Upper lobe of left lung (tissue), 6 donors: Measurements from ENCODE around the gene MTFMT. TPM values are rescaled to one million over a fixed set of nuclear protein-coding genes. Genes with fewer than 3 reads are reported as not detected.

ENCODE experiments used
- ATAC-seq, 2 donors: fragments of 200-7000 bp; cut with Tn5 transposase; one replicate each; pipeline ENCODE4 v1.9.1; 2022; ENCODE audit warnings: mild to moderate bottlenecking in 2 of 2, moderate library complexity in 2 of 2; ENCODE audit not compliant: low FRiP score in 2 of 2
- DNase-seq, 2 donors: peaks; one replicate each; pipeline ENCODE4 v3.0.0-alpha.2; 2019 to 2020
- H3K27ac ChIP-seq, 4 donors: fragments of 200-600 bp; sonication (generic); one replicate each; pipeline ENCODE4 v1.5.1; 2016 to 2019
- H3K27me3 ChIP-seq, 4 donors: fragments of 200-600 bp; sonication (generic); one replicate each; pipeline ENCODE4 v1.5.1; 2017 to 2019
- H3K36me3 ChIP-seq, 4 donors: fragments of 200-600 bp; sonication (generic); one replicate each; pipeline ENCODE4 v1.5.1; 2016 to 2019
- H3K4me1 ChIP-seq, 4 donors: fragments of 200-600 bp; sonication (generic); one replicate each; pipeline ENCODE4 v1.5.1; 2018 to 2019
- H3K4me3 ChIP-seq, 4 donors: fragments of 200-600 bp; sonication (generic); one replicate each; pipeline ENCODE4 v1.5.1; 2017 to 2019; ENCODE audit warnings: mild to moderate bottlenecking in 2 of 4, moderate library complexity in 1 of 4
- H3K9me3 ChIP-seq, 4 donors: fragments of 200-600 bp; sonication (generic); one replicate each; pipeline ENCODE4 v1.5.1; 2018 to 2019
- EP300 ChIP-seq, 4 donors: sonication (generic); formaldehyde crosslinking; IDR thresholded peaks; one replicate each; pipeline ENCODE4 v1.5.1; 2017; ENCODE audit warnings: antibody characterized with exemption in 4 of 4, control low read depth in 2 of 4
- POLR2A ChIP-seq, 4 donors: fragments of 450-650 bp; IDR thresholded peaks; one replicate each; pipeline ENCODE4 v1.5.1; 2016 to 2017; ENCODE audit warnings: antibody characterized with exemption in 4 of 4, mild to moderate bottlenecking in 2 of 4
- POLR2AphosphoS5 ChIP-seq, 2 donors: sonication (generic); formaldehyde crosslinking; IDR thresholded peaks; one replicate each; pipeline ENCODE4 v1.5.1; 2017; ENCODE audit warnings: antibody characterized with exemption in 2 of 2
- WGBS, 2 donors: methylation state at CpG; one replicate each; pipeline ENCODE4 v1.1.5; 2017 to 2018; 5-methylcytosine and 5-hydroxymethylcytosine counted together
- total RNA-seq, 6 donors: library from RNA; depleted of rRNA in 4 of 6; stranded (reverse); fragments of >200 nt in 4 of 6; gene quantifications; one replicate each; pipeline versions ENCODE4 v1.1.0 to v1.2.1, GENCODE V29; 2016 to 2021
- TF ChIP-seq, protein P1 (sequence below), 6 experiments: fragments of 450-650 bp in 4 of 6; fragments of 200-600 bp in 2 of 6; sonication (generic) in 2 of 6; IDR thresholded peaks; one replicate each; pipeline ENCODE4 v1.5.1; 2016 to 2019; ENCODE audit warnings: antibody characterized with exemption in 6 of 6
- donor health status: DM: no; HTN: no; CAD: no; lungs with moderate emphysema.
- donor health status: DM: no; HTN: yes; CAD: no; lungs with severe emphysema.

The MTFMT gene
- total RNA-seq, 6 donors from 2014 or later: 15.8 to 35.6 (median 25.5) TPM

DNA sequence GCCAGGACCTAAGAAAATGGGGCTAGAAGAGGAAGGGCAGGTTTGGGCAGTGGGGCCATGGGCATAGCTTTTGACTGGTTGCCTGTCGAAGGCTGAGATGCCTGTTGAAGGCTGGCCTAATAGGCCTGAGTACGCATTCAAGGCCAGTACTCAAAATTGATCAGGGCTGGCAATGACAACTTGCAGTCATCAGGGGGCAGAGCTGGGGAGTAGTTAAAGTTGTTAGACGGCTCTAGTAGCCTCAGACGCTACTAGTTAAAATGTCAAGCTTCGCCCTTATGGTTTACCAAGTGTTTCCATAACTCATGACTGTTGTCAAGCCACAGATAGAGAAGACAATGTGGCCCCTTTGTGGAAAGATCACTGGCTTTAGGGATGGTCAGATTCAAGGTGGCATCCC lies 68.4 kb downstream of the MTFMT start:
- Histone ChIP-seq H3K27me3 (no peaks in the 10 kb centered on the region), H3K4me3 (no peak overlapping the region), H3K36me3 (peaks cover 37 to 100% (median 76%) of the 10 kb centered on the region in 4 donors), H3K27ac (no peak overlapping the region), H3K4me1 (no peaks in the 10 kb centered on the region), H3K9me3 (no peaks in the 10 kb centered on the region)
- TF ChIP-seq POLR2A (IDR thresholded peaks at IDR 0.05) (no peak), POLR2AphosphoS5 (IDR thresholded peaks at IDR 0.05) (no peak), EP300 (IDR thresholded peaks at IDR 0.05) (no peak)
- TF ChIP-seq, protein P1, sequence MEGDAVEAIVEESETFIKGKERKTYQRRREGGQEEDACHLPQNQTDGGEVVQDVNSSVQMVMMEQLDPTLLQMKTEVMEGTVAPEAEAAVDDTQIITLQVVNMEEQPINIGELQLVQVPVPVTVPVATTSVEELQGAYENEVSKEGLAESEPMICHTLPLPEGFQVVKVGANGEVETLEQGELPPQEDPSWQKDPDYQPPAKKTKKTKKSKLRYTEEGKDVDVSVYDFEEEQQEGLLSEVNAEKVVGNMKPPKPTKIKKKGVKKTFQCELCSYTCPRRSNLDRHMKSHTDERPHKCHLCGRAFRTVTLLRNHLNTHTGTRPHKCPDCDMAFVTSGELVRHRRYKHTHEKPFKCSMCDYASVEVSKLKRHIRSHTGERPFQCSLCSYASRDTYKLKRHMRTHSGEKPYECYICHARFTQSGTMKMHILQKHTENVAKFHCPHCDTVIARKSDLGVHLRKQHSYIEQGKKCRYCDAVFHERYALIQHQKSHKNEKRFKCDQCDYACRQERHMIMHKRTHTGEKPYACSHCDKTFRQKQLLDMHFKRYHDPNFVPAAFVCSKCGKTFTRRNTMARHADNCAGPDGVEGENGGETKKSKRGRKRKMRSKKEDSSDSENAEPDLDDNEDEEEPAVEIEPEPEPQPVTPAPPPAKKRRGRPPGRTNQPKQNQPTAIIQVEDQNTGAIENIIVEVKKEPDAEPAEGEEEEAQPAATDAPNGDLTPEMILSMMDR (IDR thresholded peaks at IDR 0.05): no peak
- ATAC-seq (no peak), DNase-seq (no peak)
- WGBS, 2 donors: 88 to 97% methylated on average over 5 of the region's 5 CpGs

DNA sequence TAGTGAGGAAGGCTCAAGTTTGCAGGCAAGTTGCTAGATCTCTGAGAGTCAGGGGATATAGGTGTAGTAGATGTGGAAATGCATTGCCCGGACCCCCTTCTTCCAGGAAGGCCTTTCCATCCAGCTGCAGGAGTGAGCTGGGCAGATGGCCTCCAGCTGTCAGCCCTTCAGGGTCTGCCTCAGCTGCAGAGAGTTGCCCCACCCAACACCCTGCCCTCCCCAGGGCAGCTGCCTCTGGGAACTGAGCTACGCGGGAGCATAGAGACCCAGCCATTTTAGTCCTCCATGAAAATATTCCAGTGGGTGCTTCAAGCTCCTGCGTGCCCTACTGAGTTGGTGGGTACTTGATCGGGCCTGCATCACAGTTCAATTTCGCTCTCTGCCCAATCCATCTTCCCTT lies 69.3 kb downstream of the MTFMT start:
- H3K36me3 ChIP-seq: peaks cover 37 to 100% (median 79%) of the 10 kb centered on the region in 4 donors
- no peaks in the 10 kb centered on the region for H3K9me3 ChIP-seq
- no peak overlapping the region for H3K4me3 ChIP-seq
- no peaks in the 10 kb centered on the region for H3K27me3 ChIP-seq
- no peak overlapping the region for H3K27ac ChIP-seq
- DNase-seq (no peak), ATAC-seq (no peak)
- 96% methylated on average over 6 of the region's 6 CpGs for WGBS, 2 donors
- no peaks in the 10 kb centered on the region for H3K4me1 ChIP-seq
- TF ChIP-seq, protein P1 (IDR thresholded peaks at IDR 0.05): no peak
- TF ChIP-seq POLR2A (IDR thresholded peaks at IDR 0.05) (no peak), EP300 (IDR thresholded peaks at IDR 0.05) (no peak), POLR2AphosphoS5 (IDR thresholded peaks at IDR 0.05) (no peak)

- DNase-seq: no peak
- 94 to 95% methylated on average over 9 of the region's 9 CpGs for WGBS, 2 donors
- H3K4me1 ChIP-seq: no peaks in the 10 kb centered on the region
- H3K9me3 ChIP-seq: no peaks in the 10 kb centered on the region
- no peak overlapping the region for H3K4me3 ChIP-seq
- TF ChIP-seq, protein P1 (IDR thresholded peaks at IDR 0.05): no peak
- TF ChIP-seq POLR2AphosphoS5 (IDR thresholded peaks at IDR 0.05): no peak
- TF ChIP-seq EP300 (IDR thresholded peaks at IDR 0.05): no peak
- no peak for TF ChIP-seq POLR2A (IDR thresholded peaks at IDR 0.05)
- no peak for ATAC-seq
- H3K36me3 ChIP-seq: peaks cover 29 to 91% (median 70%) of the 10 kb centered on the region in 4 donors
- H3K27me3 ChIP-seq: no peaks in the 10 kb centered on the region
- H3K27ac ChIP-seq: no peak overlapping the region
These were observed 70.3 kb downstream of the MTFMT start for GRCh38 chr15:64959128-64959527.

DNA sequence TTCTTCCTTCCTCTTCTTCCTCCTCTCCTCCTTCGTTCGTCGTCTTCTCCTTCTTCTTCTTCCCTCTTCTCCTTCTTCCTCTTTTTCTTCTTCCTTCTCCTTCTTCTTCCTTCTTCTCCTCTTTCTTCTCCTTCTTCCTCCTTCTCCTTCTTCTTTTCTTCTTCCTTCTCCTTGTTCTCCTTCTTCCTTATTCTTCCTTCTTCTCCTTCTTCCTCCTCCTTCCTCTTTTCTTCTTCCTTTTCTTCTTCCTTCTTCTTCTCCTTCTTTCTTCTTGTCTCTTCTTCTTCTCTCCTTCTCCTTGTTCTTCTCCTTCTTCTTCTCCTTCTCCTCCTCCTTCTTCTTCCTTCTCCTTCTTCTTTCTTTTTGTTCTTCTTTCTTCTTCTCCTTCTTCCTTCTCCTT lies 75.0 kb downstream of the MTFMT start:
- Histone ChIP-seq H3K9me3 (no peaks in the 10 kb centered on the region), H3K36me3 (peaks cover 5 to 43% (median 28%) of the 10 kb centered on the region in 4 donors), H3K27me3 (no peaks in the 10 kb centered on the region), H3K27ac (no peak overlapping the region), H3K4me3 (no peak overlapping the region), H3K4me1 (no peaks in the 10 kb centered on the region)
- ATAC-seq: no peak
- no peak for TF ChIP-seq EP300 (IDR thresholded peaks at IDR 0.05)
- TF ChIP-seq, protein P1 (IDR thresholded peaks at IDR 0.05): no peak
- TF ChIP-seq POLR2AphosphoS5 (IDR thresholded peaks at IDR 0.05): no peak
- TF ChIP-seq POLR2A (IDR thresholded peaks at IDR 0.05): no peak
- WGBS, 2 donors: 78% methylated on average over 2 of the region's 3 CpGs
- DNase-seq: no peak

- WGBS, 2 donors: 89 to 90% methylated on average over 2 of the region's 2 CpGs
- no peak for DNase-seq
These were observed 77.5 kb downstream of the MTFMT start for GRCh38 chr15:64951777-64952418.

More at GRCh38 chr15:64951777-64952418, 77.5 kb downstream of the MTFMT start:
- Histone ChIP-seq H3K4me1 (no peaks in the 10 kb centered on the region), H3K27ac (no peak overlapping the region), H3K27me3 (no peaks in the 10 kb centered on the region), H3K9me3 (no peaks in the 10 kb centered on the region), H3K36me3 (peaks cover 3 to 24% (median 17%) of the 10 kb centered on the region in 4 donors), H3K4me3 (no peak overlapping the region)
- no peak for ATAC-seq
- no peak for TF ChIP-seq EP300 (IDR thresholded peaks at IDR 0.05)
- TF ChIP-seq, protein P1 (IDR thresholded peaks at IDR 0.05): no peak
- TF ChIP-seq POLR2A (IDR thresholded peaks at IDR 0.05): no peak
- TF ChIP-seq POLR2AphosphoS5 (IDR thresholded peaks at IDR 0.05): no peak
